Fibroblast of lung (primary cell): ENCODE results near the gene YPEL3.

ENCODE experiments used
- EZH2 ChIP-seq: IDR thresholded peaks from 2 replicates; pipeline ENCODE4 v1.5.1; 2012; ENCODE audit warnings: low read length, control low read depth, mild to moderate bottlenecking; ENCODE audit errors: missing control alignments
- TF ChIP-seq, protein P1 (sequence below), 2 donors: IDR thresholded peaks in 1 of 2; conservative IDR thresholded peaks in 1 of 2; 1 replicate in 1 of 2; 2 replicates in 1 of 2; pipeline ENCODE4 v1.5.1; 2011 to 2012; ENCODE audit warnings: low read length in 2 of 2, control low read depth in 1 of 2, inconsistent platforms in 1 of 2, low read depth in 1 of 2, mild to moderate bottlenecking in 1 of 2

DNA sequence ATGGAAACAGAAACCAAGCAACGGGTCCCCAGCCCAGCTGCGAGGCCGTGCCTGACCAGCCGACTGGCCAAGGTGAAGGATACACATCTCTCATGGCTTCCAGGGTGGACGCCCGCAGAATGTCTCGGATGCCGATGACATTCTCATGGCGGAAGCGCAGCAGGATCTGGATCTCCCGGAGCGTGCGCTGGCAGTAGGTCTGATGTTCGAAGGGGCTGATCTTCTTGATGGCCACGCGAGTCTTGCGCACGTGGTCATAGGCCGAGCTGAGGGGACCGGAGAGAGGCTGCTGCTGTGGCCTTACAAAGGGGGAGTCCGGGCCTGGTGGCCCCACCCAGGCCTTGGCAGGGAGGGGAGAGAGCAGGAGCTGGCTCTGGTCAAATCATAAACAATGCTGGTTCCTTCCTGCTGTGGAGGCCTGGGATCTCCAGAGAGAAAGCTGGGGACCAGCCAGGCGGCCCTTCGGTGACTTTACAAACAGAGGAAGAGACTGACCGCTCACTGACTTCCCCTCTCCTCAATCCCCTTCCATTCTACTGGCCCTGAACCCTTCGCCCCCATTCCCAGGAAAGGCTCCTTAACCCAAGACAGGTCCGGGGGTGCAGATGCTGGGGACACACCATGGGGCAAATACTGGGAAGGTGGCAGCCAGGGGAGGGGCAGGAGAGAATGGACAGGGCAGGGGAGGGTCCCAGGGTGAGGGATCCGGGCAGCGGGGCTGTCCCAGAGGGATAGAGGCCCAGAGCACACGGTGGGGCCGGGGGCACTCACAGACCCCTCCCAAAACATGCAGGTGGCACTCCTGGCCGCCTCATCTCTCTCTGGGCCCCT lies 25.9 kb upstream of the YPEL3 start:
- TF ChIP-seq EZH2 = no peak
- TF ChIP-seq, protein P1, sequence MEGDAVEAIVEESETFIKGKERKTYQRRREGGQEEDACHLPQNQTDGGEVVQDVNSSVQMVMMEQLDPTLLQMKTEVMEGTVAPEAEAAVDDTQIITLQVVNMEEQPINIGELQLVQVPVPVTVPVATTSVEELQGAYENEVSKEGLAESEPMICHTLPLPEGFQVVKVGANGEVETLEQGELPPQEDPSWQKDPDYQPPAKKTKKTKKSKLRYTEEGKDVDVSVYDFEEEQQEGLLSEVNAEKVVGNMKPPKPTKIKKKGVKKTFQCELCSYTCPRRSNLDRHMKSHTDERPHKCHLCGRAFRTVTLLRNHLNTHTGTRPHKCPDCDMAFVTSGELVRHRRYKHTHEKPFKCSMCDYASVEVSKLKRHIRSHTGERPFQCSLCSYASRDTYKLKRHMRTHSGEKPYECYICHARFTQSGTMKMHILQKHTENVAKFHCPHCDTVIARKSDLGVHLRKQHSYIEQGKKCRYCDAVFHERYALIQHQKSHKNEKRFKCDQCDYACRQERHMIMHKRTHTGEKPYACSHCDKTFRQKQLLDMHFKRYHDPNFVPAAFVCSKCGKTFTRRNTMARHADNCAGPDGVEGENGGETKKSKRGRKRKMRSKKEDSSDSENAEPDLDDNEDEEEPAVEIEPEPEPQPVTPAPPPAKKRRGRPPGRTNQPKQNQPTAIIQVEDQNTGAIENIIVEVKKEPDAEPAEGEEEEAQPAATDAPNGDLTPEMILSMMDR (conservative IDR thresholded peaks at IDR 0.05 in 1 of 2, IDR thresholded peaks at IDR 0.05 in 1 of 2; ENCODE audit: low read depth in 1 of 2, low read length in 2 of 2) = no peak
